ENCODE data around the gene TAF3.

DNA sequence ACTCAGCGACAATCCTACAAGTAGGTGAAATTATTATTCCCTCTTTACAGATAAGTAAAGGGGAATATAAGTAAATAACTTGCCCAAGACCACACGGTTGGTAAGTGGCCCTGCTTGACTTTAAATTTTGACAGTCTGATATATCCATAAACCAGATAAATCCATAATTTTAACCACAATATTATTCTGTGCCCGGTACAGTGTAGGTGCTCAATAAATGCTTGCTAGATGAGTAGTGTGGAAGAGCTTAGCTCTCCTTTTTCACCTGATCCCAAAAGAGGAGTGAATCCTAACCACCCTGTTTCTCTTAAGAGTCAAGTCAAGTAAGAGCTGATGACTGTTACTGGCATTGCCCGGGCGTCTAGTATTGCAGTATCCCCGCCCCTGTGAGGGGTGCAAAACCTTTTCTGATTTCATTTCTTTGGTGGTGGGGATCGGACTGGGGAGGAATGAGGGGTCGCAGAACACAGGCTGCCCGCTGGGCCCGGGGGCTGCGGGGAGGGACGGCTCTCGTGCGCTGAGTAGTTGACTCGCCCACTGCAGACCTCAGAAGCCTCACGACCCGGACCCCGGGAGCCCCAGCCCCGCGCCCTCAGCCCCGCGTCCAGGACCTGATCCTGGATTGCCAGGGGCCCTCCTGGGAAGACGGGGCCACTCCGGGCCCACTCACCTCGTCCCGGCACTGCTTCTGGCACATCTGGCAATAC, 31.0 kb upstream of the TAF3 start:
- TF ChIP-seq GATA2 (IDR thresholded peaks at IDR 0.05; ENCODE audit: low read depth, low read length) (no peak), GATA3 (IDR thresholded peaks at IDR 0.05; ENCODE audit: low read depth, low read length) (no peak)
